ENCODE results near the gene CCDC81. TPM values are rescaled to one million over a fixed set of nuclear protein-coding genes. Genes with fewer than 3 reads are reported as not detected.
"Not testable (repeated sequence)": the region's sequence is repeated elsewhere in the genome, so short reads cannot be mapped to it uniquely, and the experiment has no call there.

The CCDC81 gene
- total and polyA plus RNA-seq, 4 donors, result 2.1 to 17.1 (median 7.1) TPM

GRCh38 chr11:86341382-86341781 is 33.3 kb upstream of the CCDC81 start:
- H3K27me3 ChIP-seq (ENCODE audit: control insufficient read depth in 3 of 3, insufficient read depth in 3 of 3, low read length in 2 of 3), result no peaks in the 10 kb centered on the region
- no peak overlapping the region for H3K9ac ChIP-seq (ENCODE audit: insufficient read depth in 1 of 2, low read length in 2 of 2)
- ATAC-seq (ENCODE audit: insufficient read depth, low FRiP score) (no peak), DNase-seq (no peak)
- H3K4me3 ChIP-seq, result no peak overlapping the region
- peaks cover 4 to 15% (median 9%) of the 10 kb centered on the region in 4 donors for H3K36me3 ChIP-seq (ENCODE audit: control insufficient read depth in 4 of 4, insufficient read depth in 4 of 4, low read length in 4 of 4)
- H3K27ac ChIP-seq (ENCODE audit: low read depth in 1 of 2, low read length in 1 of 2), result no peak overlapping the region
- TF ChIP-seq CTCF (IDR thresholded peaks at IDR 0.05; ENCODE audit: control extremely low read depth, extremely low read depth), result no peak
- no peaks in the 10 kb centered on the region for H3K4me1 ChIP-seq (ENCODE audit: control insufficient read depth in 5 of 5, insufficient read depth in 5 of 5, low read length in 5 of 5)
- no peaks in the 10 kb centered on the region for H3K9me3 ChIP-seq (ENCODE audit: control insufficient read depth in 4 of 4, insufficient read depth in 3 of 4, low read length in 3 of 4)
- WGBS, 2 donors, result 91 to 94% methylated on average over 3 of the region's 3 CpGs

- TF ChIP-seq CTCF (IDR thresholded peaks at IDR 0.05; ENCODE audit: control extremely low read depth, extremely low read depth), result no peak
- WGBS, 2 donors, result 95 to 96% methylated on average over 3 of the region's 3 CpGs
- DNase-seq, result no peak
Measured at GRCh38 chr11:86346513-86346912, 28.2 kb upstream of the CCDC81 start.

GRCh38 chr11:86355256-86355655 is 19.4 kb upstream of the CCDC81 start:
- TF ChIP-seq CTCF (IDR thresholded peaks at IDR 0.05; ENCODE audit: control extremely low read depth, extremely low read depth), result no peak
- Histone ChIP-seq H3K4me1 (ENCODE audit: control insufficient read depth in 5 of 5, insufficient read depth in 5 of 5, low read length in 5 of 5) (no peaks in the 10 kb centered on the region), H3K4me3 (no peak overlapping the region), H3K27ac (ENCODE audit: low read depth in 1 of 2, low read length in 1 of 2) (no peak overlapping the region), H3K27me3 (ENCODE audit: control insufficient read depth in 3 of 3, insufficient read depth in 3 of 3, low read length in 2 of 3) (no peaks in the 10 kb centered on the region), H3K9ac (ENCODE audit: insufficient read depth in 1 of 2, low read length in 2 of 2) (no peak overlapping the region), H3K36me3 (ENCODE audit: control insufficient read depth in 4 of 4, insufficient read depth in 4 of 4, low read length in 4 of 4) (no peaks in the 10 kb centered on the region), H3K9me3 (ENCODE audit: control insufficient read depth in 4 of 4, insufficient read depth in 3 of 4, low read length in 3 of 4) (no peaks in the 10 kb centered on the region)
- no peak for DNase-seq
- 76 to 89% methylated on average over 4 of the region's 4 CpGs for WGBS, 2 donors
- no peak for ATAC-seq (ENCODE audit: insufficient read depth, low FRiP score)

More at GRCh38 chr11:86346513-86346912, 28.2 kb upstream of the CCDC81 start:
- no peaks in the 10 kb centered on the region for H3K9me3 ChIP-seq (ENCODE audit: control insufficient read depth in 4 of 4, insufficient read depth in 3 of 4, low read length in 3 of 4)
- no peak overlapping the region for H3K27ac ChIP-seq (ENCODE audit: low read depth in 1 of 2, low read length in 1 of 2)
- no peak overlapping the region for H3K9ac ChIP-seq (ENCODE audit: insufficient read depth in 1 of 2, low read length in 2 of 2)
- no peak for ATAC-seq (ENCODE audit: insufficient read depth, low FRiP score)
- H3K36me3 ChIP-seq (ENCODE audit: control insufficient read depth in 4 of 4, insufficient read depth in 4 of 4, low read length in 4 of 4), result peaks cover 0 to 7% (median 5%) of the 10 kb centered on the region in 4 donors
- no peak overlapping the region for H3K4me3 ChIP-seq
- no peaks in the 10 kb centered on the region for H3K27me3 ChIP-seq (ENCODE audit: control insufficient read depth in 3 of 3, insufficient read depth in 3 of 3, low read length in 2 of 3)
- H3K4me1 ChIP-seq (ENCODE audit: control insufficient read depth in 5 of 5, insufficient read depth in 5 of 5, low read length in 5 of 5), result no peaks in the 10 kb centered on the region

GRCh38 chr11:86357412-86357811 is 17.3 kb upstream of the CCDC81 start:
- not testable (repeated sequence) for ATAC-seq (ENCODE audit: insufficient read depth, low FRiP score); H3K36me3 ChIP-seq (ENCODE audit: control insufficient read depth in 4 of 4, insufficient read depth in 4 of 4, low read length in 4 of 4); H3K4me1 ChIP-seq (ENCODE audit: control insufficient read depth in 5 of 5, insufficient read depth in 5 of 5, low read length in 5 of 5); H3K27me3 ChIP-seq (ENCODE audit: control insufficient read depth in 3 of 3, insufficient read depth in 3 of 3, low read length in 2 of 3); H3K27ac ChIP-seq (ENCODE audit: low read depth in 1 of 2, low read length in 1 of 2); H3K4me3 ChIP-seq; H3K9ac ChIP-seq (ENCODE audit: insufficient read depth in 1 of 2, low read length in 2 of 2); DNase-seq; H3K9me3 ChIP-seq (ENCODE audit: control insufficient read depth in 4 of 4, insufficient read depth in 3 of 4, low read length in 3 of 4)
- 83 to 86% methylated on average over 4 of the region's 4 CpGs for WGBS, 2 donors
